Glutamatergic neuron (in vitro differentiated cells): ENCODE results near the gene RAD51B. TPM values are rescaled to one million over a fixed set of nuclear protein-coding genes. Genes with fewer than 3 reads are reported as not detected.

ENCODE experiments used
- DNase-seq: peaks from one replicate; pipeline ENCODE4 v3.0.0; 2022
- H3K27ac Mint-ChIP-seq: one replicate; pipeline ENCODE4 v1.8.0; 2020; ENCODE audit warnings: mild to moderate bottlenecking, mixed read lengths, inconsistent platforms; ENCODE audit not compliant: unreplicated experiment
- H3K27me3 Mint-ChIP-seq: one replicate; pipeline ENCODE4 v1.8.0; 2020; ENCODE audit warnings: mild to moderate bottlenecking, moderate library complexity, mixed read lengths, inconsistent platforms; ENCODE audit not compliant: unreplicated experiment
- H3K36me3 Mint-ChIP-seq: one replicate; pipeline ENCODE4 v1.8.0; 2020; ENCODE audit warnings: mild to moderate bottlenecking, mixed read lengths, inconsistent platforms; ENCODE audit not compliant: unreplicated experiment
- H3K4me1 Mint-ChIP-seq: one replicate; pipeline ENCODE4 v1.8.0; 2020; ENCODE audit warnings: mild to moderate bottlenecking, low read depth, mixed read lengths, inconsistent platforms; ENCODE audit not compliant: unreplicated experiment
- H3K4me3 Mint-ChIP-seq: one replicate; pipeline ENCODE4 v1.8.0; 2020; ENCODE audit warnings: mild to moderate bottlenecking, mixed read lengths, inconsistent platforms; ENCODE audit not compliant: unreplicated experiment
- H3K9me3 Mint-ChIP-seq: one replicate; pipeline ENCODE4 v1.8.0; 2020; ENCODE audit warnings: mild to moderate bottlenecking, moderate library complexity, mixed read lengths, inconsistent platforms; ENCODE audit not compliant: unreplicated experiment
- total RNA-seq: library from RNA; stranded (reverse); fragmentation: NEBNext Ultra II Directional; extraction: Animal tissue kit (Norgen Biotek cat#: 25700); gene quantifications from one replicate; pipeline ENCODE4 v1.2.1, GENCODE V29; 2021; ENCODE audit not compliant: unreplicated experiment
- TF ChIP-seq, protein P1 (sequence below): fragments of 200-600 bp; sonication (generic); IDR thresholded peaks from one replicate; pipeline ENCODE4 v1.5.0; 2021; ENCODE audit not compliant: partially characterized antibody, unreplicated experiment

RAD51B gene
- total RNA-seq, 1 donor from 2014 or later: 9.7 TPM

DNA sequence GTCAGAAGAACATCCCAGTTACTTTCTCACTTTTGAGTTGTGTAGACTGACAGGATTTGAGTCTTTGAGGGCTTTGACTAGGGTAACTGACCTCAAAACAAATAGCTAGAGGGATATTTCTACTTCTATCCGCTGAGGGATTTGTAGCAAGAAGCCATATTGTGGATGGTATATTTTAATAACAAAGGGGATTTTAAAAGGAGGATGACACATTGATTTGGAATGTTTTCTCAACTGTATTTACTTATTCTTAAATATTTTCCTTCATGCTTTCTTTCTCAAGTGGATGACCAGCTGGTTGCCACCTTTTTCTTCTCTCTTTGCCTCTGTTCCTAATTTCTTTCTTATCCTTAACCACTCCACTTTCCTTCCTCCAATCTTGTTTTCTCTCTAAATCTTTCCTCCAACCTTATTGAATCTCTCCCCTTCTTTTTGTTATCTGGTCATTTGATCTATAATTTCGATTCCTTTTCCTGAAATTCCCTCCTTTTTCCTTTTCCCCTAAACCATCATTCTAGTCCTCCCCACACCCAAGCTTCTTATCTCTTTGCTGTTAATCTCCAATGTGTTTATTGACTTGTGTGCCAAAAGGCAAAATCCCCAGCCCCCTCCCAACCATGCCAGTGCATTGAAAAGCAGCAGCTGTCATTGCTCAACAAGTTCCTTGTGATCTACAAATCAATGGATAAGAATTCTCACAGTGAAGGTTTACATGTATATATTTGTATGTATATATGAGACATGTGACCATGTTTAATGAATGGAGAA, 411.6 kb downstream of the RAD51B start:
- no peak overlapping the region for H3K4me3 Mint-ChIP-seq
- no peaks in the 10 kb centered on the region for H3K4me1 Mint-ChIP-seq
- TF ChIP-seq, protein P1, sequence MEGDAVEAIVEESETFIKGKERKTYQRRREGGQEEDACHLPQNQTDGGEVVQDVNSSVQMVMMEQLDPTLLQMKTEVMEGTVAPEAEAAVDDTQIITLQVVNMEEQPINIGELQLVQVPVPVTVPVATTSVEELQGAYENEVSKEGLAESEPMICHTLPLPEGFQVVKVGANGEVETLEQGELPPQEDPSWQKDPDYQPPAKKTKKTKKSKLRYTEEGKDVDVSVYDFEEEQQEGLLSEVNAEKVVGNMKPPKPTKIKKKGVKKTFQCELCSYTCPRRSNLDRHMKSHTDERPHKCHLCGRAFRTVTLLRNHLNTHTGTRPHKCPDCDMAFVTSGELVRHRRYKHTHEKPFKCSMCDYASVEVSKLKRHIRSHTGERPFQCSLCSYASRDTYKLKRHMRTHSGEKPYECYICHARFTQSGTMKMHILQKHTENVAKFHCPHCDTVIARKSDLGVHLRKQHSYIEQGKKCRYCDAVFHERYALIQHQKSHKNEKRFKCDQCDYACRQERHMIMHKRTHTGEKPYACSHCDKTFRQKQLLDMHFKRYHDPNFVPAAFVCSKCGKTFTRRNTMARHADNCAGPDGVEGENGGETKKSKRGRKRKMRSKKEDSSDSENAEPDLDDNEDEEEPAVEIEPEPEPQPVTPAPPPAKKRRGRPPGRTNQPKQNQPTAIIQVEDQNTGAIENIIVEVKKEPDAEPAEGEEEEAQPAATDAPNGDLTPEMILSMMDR: no peak
- H3K9me3 Mint-ChIP-seq: no peaks in the 10 kb centered on the region
- DNase-seq: no peak
- H3K27ac Mint-ChIP-seq: no peak overlapping the region
- no peaks in the 10 kb centered on the region for H3K36me3 Mint-ChIP-seq
- no peaks in the 10 kb centered on the region for H3K27me3 Mint-ChIP-seq

DNA sequence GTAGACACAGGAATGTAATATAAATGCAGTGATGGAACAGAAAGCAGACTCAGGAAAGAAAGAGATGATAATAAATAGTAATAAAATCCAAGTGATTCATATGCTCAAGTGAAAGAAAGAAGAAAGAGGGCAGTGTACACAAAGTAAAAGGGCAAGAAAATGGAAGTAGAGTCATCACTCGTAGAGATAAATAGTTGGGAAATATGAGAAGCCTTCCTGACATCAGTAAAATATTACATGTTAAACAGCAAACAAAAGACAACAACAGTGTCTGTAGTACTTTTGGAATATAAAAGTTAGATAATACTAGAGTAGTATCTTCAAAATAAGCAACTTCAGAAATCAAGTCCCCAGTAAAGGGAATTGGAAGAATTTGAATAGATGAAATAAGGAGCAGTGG, 412.3 kb downstream of the RAD51B start:
- DNase-seq: no peak
- Mint-ChIP-seq H3K27me3 (no peaks in the 10 kb centered on the region), H3K9me3 (no peaks in the 10 kb centered on the region), H3K4me3 (no peak overlapping the region), H3K27ac (no peak overlapping the region), H3K36me3 (no peaks in the 10 kb centered on the region), H3K4me1 (no peaks in the 10 kb centered on the region)
- TF ChIP-seq, protein P1: no peak

DNA sequence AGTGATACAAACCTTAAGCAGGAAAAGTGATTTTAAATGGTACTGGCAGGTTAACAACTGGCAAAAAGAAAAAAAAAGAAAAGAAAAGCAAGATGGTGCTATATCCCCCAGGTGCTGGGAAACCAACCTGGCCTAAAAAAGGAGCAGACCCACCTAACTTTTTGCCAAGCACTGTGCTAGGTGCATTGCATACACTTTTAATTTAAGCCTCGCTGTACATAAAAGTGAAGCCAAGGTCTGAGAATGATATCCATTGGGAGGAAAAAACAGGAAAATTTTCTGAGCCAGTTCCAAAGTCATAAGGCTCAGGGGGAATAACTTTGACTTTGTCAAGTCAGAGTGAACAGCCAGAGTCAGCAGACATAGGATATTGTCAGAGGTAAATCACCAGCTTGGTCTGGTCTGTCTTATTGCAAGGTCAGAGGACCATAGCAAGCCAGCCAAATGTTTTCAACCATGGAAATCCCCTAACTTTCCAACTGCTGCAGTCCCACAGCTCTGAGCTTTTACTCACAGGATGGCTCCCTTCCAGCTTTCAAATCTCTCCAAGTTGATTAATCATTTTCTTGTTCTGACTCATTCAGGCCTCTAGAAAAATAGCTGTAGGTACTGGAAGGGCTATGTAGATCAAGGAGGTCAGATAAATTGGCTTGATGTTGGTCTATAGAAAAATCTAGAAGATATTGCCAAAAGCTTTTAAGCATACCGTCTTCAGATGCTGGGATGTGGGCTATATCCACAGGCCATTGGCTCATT, 412.9 kb downstream of the RAD51B start:
- TF ChIP-seq, protein P1: no peak
- H3K4me1 Mint-ChIP-seq: no peaks in the 10 kb centered on the region
- no peak for DNase-seq
- H3K27ac Mint-ChIP-seq: no peak overlapping the region
- H3K27me3 Mint-ChIP-seq: no peaks in the 10 kb centered on the region
- no peak overlapping the region for H3K4me3 Mint-ChIP-seq
- H3K36me3 Mint-ChIP-seq: no peaks in the 10 kb centered on the region
- H3K9me3 Mint-ChIP-seq: no peaks in the 10 kb centered on the region

DNA sequence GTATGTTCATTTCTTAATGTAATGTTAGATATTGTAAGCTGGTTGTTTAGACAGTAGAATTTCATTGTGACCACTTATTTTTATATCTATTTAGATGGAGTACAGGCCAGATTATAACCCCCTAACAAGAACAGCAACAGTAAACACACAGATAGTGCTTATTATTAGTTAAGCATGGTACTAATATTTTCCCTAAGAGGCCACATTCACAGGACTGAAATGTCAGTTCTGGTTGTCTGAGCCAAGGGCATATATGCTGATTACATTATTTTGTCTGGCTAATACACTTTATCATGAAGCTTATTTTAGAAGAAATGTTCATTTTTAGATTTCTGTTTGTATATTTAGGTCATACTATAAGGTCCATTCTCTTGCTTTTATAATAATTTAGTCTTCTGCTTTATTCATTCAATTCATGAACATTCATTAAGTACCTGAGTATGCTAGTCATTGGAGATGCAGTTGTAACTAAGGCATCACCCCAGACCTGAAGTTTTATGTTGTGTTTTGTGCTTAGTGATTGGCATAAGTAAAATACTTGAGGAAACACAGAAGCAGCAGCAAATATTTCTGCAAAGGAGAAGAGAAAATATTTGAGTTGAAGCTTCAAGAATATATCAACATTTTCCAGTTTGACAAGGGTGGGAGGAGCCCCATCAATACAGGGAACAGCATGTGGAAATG, 413.7 kb downstream of the RAD51B start:
- H3K4me3 Mint-ChIP-seq: no peak overlapping the region
- TF ChIP-seq, protein P1: no peak
- H3K9me3 Mint-ChIP-seq: no peaks in the 10 kb centered on the region
- no peak overlapping the region for H3K27ac Mint-ChIP-seq
- DNase-seq: no peak
- no peaks in the 10 kb centered on the region for H3K36me3 Mint-ChIP-seq
- no peaks in the 10 kb centered on the region for H3K4me1 Mint-ChIP-seq
- H3K27me3 Mint-ChIP-seq: no peaks in the 10 kb centered on the region
